HG03045 (cell line): ENCODE data around the gene TRAPPC5.

Source experiments
- ATAC-seq: cut with Tn5 transposase; IDR thresholded peaks from one replicate; pipeline ENCODE4 v1.9.1; 2021; ENCODE audit warnings: mild to moderate bottlenecking, moderate library complexity; ENCODE audit not compliant: unreplicated experiment

Gene TRAPPC5

GRCh38 chr19:7645656-7646425 is 34.8 kb upstream of the TRAPPC5 start:
- ATAC-seq: no peak

GRCh38 chr19:7646426-7646700 is 34.3 kb upstream of the TRAPPC5 start:
- no peak for ATAC-seq

GRCh38 chr19:7647156-7647555 is 33.5 kb upstream of the TRAPPC5 start:
- no peak for ATAC-seq

GRCh38 chr19:7648265-7649014 is 32.2 kb upstream of the TRAPPC5 start:
- no peak for ATAC-seq

GRCh38 chr19:7650148-7650547 is 30.5 kb upstream of the TRAPPC5 start:
- ATAC-seq: no peak

GRCh38 chr19:7652061-7652641 is 28.5 kb upstream of the TRAPPC5 start:
- no peak for ATAC-seq

- ATAC-seq: no peak
Measured at GRCh38 chr19:7654401-7654800, 26.2 kb upstream of the TRAPPC5 start.

- no peak for ATAC-seq
Measured at GRCh38 chr19:7655581-7655980, 25.1 kb upstream of the TRAPPC5 start.

GRCh38 chr19:7657131-7657751 is 23.4 kb upstream of the TRAPPC5 start:
- no peak for ATAC-seq

GRCh38 chr19:7658219-7658686 is 22.4 kb upstream of the TRAPPC5 start:
- ATAC-seq: no peak

GRCh38 chr19:7661744-7662538 is 18.7 kb upstream of the TRAPPC5 start:
- ATAC-seq: no peak

GRCh38 chr19:7662657-7663056 is 18.0 kb upstream of the TRAPPC5 start:
- ATAC-seq: no peak

GRCh38 chr19:7663706-7664105 is 16.9 kb upstream of the TRAPPC5 start:
- ATAC-seq: no peak

- no peak for ATAC-seq
Measured at GRCh38 chr19:7665076-7665475, 15.6 kb upstream of the TRAPPC5 start.

GRCh38 chr19:7668842-7669241 is 11.8 kb upstream of the TRAPPC5 start, which contains the start of gene RETN:
Gene RETN, plus strand, starts transcription at chr19:7669049. Its CDS starts 278 bp downstream, at chr19:7669327.
- ATAC-seq: no peak

- ATAC-seq: no peak
Measured at GRCh38 chr19:7669641-7670040, 11.0 kb upstream of the TRAPPC5 start.

- ATAC-seq: no peak
Measured at GRCh38 chr19:7670150-7670783, 10.4 kb upstream of the TRAPPC5 start.

GRCh38 chr19:7670790-7671189 is 9.8 kb upstream of the TRAPPC5 start:
- ATAC-seq: no peak

- no peak for ATAC-seq
Measured at GRCh38 chr19:7672522-7672921, 8.1 kb upstream of the TRAPPC5 start.
